MCF 10A (cell line): ENCODE data around the gene CHIT1. TPM values are rescaled to one million over a fixed set of nuclear protein-coding genes. Genes with fewer than 3 reads are reported as not detected.

Source experiments
- BruUV-seq: library from RNA; stranded (reverse); fragments of 400-500 nt; replicated peaks from 2 replicates; lab custom pipeline; 2021; lab: Mats Ljungman, UMichigan
- CTCF ChIA-PET: fragments of 300-600 bp; sonication (Branson Sonifier 250); formaldehyde crosslinking; extraction: SDS; loops from one replicate; lab custom pipeline; 2021; ENCODE audit warnings: antibody characterized with exemption, inconsistent platforms; lab: Yijun Ruan, JAX
- POLR2A ChIA-PET: fragments of 300-600, 350-650 bp; sonication (Branson Sonifier 250); formaldehyde crosslinking; extraction: SDS; loops from one replicate; lab custom pipeline; 2020; ENCODE audit warnings: antibody characterized with exemption, inconsistent platforms; lab: Yijun Ruan, JAX
- DNase-seq: peaks from one replicate; pipeline ENCODE4 v3.0.0-alpha.2; 2018; ENCODE audit not compliant: unreplicated experiment
- H3K27ac Mint-ChIP-seq: one replicate; pipeline ENCODE4 v1.8.0; 2022; ENCODE audit warnings: mild to moderate bottlenecking, low read depth, mixed read lengths; ENCODE audit not compliant: unreplicated experiment
- H3K27me3 Mint-ChIP-seq: one replicate; pipeline ENCODE4 v1.8.0; 2022; ENCODE audit warnings: mixed read lengths; ENCODE audit not compliant: insufficient read depth, unreplicated experiment
- H3K36me3 Mint-ChIP-seq: one replicate; pipeline ENCODE4 v1.8.0; 2022; ENCODE audit warnings: mild to moderate bottlenecking, moderate library complexity, mixed read lengths; ENCODE audit not compliant: insufficient read depth, unreplicated experiment
- H3K4me1 Mint-ChIP-seq: one replicate; pipeline ENCODE4 v1.8.0; 2022; ENCODE audit warnings: mixed read lengths; ENCODE audit not compliant: insufficient read depth, unreplicated experiment
- H3K4me3 Mint-ChIP-seq: one replicate; pipeline ENCODE4 v1.8.0; 2022; ENCODE audit warnings: mild to moderate bottlenecking, moderate library complexity, mixed read lengths; ENCODE audit not compliant: unreplicated experiment
- H3K9me3 Mint-ChIP-seq: one replicate; pipeline ENCODE4 v1.8.0; 2022; ENCODE audit warnings: mixed read lengths; ENCODE audit not compliant: unreplicated experiment
- intact Hi-C: fragments of 100-400 bp; cut with micrococcal nuclease; formaldehyde crosslinking; loops from 2 replicates; pipeline ENCODE4 v1.14.1; 2022
- total RNA-seq: library from RNA; stranded (reverse); gene quantifications from 2 replicates; pipeline ENCODE4 v1.2.3, GENCODE V29; 2022
- TF ChIP-seq, protein P1 (sequence below): fragments of 200-600 bp; IDR thresholded peaks from one replicate; pipeline ENCODE4 v1.8.0; 2022; ENCODE audit warnings: antibody characterized with exemption, mild to moderate bottlenecking; ENCODE audit not compliant: unreplicated experiment

CHIT1 gene
- total RNA-seq, 1 experiment from 2014 or later: not detected

- Mint-ChIP-seq H3K27ac (no peak overlapping the region), H3K27me3 (peaks cover 39% of the 10 kb centered on the region), H3K9me3 (no peaks in the 10 kb centered on the region), H3K4me1 (no peaks in the 10 kb centered on the region), H3K4me3 (no peak overlapping the region), H3K36me3 (no peaks in the 10 kb centered on the region)
- intact Hi-C loops: no loop called here
- BruUV-seq: no TSS peak
- TF ChIP-seq, protein P1, sequence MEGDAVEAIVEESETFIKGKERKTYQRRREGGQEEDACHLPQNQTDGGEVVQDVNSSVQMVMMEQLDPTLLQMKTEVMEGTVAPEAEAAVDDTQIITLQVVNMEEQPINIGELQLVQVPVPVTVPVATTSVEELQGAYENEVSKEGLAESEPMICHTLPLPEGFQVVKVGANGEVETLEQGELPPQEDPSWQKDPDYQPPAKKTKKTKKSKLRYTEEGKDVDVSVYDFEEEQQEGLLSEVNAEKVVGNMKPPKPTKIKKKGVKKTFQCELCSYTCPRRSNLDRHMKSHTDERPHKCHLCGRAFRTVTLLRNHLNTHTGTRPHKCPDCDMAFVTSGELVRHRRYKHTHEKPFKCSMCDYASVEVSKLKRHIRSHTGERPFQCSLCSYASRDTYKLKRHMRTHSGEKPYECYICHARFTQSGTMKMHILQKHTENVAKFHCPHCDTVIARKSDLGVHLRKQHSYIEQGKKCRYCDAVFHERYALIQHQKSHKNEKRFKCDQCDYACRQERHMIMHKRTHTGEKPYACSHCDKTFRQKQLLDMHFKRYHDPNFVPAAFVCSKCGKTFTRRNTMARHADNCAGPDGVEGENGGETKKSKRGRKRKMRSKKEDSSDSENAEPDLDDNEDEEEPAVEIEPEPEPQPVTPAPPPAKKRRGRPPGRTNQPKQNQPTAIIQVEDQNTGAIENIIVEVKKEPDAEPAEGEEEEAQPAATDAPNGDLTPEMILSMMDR: no peak
- POLR2A ChIA-PET: interaction anchor here (0.6 to 1.4 kb wide), 2 partner anchors 18 to 507 kb away, joined by 3 read pairs; no protein-coding TSS in a partner anchor
- CTCF ChIA-PET: interaction anchor here (0.7 to 18.5 kb wide), 26 partner anchors 9 to 228 kb away, joined by 3 to 702 read pairs (median 6); partner anchors contain the start of genes ADORA1, MYBPH and PPFIA4
- no peak for DNase-seq
Observed at GRCh38 chr1:203217668-203218067, 11.8 kb downstream of the CHIT1 start.

DNA sequence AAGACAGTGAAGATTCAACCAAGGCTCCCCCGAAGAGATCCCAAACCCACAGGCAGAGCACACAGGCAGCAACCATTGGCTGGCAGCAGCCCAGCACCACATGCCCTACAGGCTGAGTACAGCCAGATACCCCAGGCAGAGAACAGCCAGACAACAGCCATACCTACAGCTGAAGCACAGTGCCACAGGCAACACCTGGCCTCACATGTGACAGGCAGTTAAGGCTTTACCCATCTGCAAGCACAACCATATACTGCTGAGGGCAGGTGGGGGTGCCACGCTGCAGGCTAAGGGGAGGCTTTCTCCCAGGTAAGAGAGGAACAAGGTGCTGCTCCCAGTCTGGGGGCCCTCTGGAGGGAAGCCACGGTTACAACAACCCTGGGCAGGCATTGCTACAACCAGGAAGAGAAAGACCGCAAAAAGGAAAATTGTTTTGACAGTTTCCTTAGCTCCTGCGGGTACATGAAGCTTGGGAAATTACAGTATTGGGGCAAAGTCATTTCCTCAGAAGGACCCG lies 12.3 kb downstream of the CHIT1 start:
- no peak overlapping the region for H3K4me3 Mint-ChIP-seq
- no peaks in the 10 kb centered on the region for H3K9me3 Mint-ChIP-seq
- no peak for DNase-seq
- peaks cover 34% of the 10 kb centered on the region for H3K27me3 Mint-ChIP-seq
- no TSS peak for BruUV-seq
- H3K4me1 Mint-ChIP-seq: no peaks in the 10 kb centered on the region
- no peaks in the 10 kb centered on the region for H3K36me3 Mint-ChIP-seq
- intact Hi-C loops: no loop called here
- TF ChIP-seq, protein P1: peak; percentile 15
- H3K27ac Mint-ChIP-seq: no peak overlapping the region
- POLR2A ChIA-PET: interaction anchor here (0.6 to 2.3 kb wide), 6 partner anchors 18 to 507 kb away, joined by 3 to 23 read pairs (median 6); no protein-coding TSS in a partner anchor
- CTCF ChIA-PET: interaction anchor here (0.5 to 18.5 kb wide), 42 partner anchors 9 to 263 kb away, joined by 3 to 702 read pairs (median 5); partner anchors contain the start of genes ADORA1, MYBPH, PPFIA4 and TMEM183A

DNA sequence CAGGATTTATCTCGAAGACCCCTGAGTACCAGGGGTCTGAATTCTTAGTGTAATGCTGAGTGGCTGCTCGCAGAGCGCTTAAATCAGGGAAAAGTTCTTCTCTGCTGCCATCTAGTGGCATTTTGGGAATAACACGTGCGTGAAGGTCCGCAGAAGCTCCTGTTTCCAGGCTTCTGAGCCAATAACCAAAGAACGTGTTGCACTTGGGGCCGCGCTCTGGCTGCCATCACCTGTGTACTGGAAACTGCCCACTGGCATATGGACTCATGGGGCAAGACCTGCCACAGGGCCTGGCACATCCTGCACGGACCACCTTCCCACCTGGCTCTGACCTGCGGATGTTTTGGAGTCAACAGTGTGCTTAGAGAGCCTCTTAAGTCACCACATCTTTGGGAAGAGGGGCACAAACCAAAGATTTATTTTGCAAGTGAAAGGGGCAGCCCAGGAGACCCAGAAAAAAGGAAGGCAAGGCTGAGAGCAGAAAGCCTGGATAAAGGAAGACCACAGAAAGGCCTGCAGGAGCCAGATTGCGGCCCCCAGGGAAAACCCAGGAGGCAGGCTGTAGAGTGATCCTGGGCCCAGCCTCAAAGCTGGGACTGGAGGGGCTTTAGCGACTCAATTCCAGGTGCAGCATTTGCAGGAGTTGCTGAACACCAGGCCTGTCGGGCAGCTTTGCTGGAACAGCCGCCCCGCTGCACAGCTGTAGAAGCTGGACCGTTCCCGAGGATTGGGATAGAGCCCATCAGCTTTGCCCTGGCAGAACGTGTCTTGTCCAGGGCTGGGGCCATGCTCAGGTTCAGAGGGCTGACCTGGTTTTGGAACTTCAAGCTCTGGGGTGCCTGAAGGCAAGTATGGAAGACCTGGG lies 13.0 kb downstream of the CHIT1 start:
- Mint-ChIP-seq H3K4me3 (no peak overlapping the region), H3K9me3 (no peaks in the 10 kb centered on the region), H3K27ac (no peak overlapping the region), H3K36me3 (no peaks in the 10 kb centered on the region), H3K27me3 (peaks cover 33% of the 10 kb centered on the region), H3K4me1 (no peaks in the 10 kb centered on the region)
- peak; percentile 89 for DNase-seq
- TF ChIP-seq, protein P1: peak; percentile 93
- BruUV-seq: no TSS peak
- ChIA-PET POLR2A (interaction anchor here (0.6 to 2.3 kb wide), 15 partner anchors 8 to 1889 kb away, joined by 3 to 23 read pairs (median 4); no protein-coding TSS in a partner anchor), CTCF (interaction anchor here (0.5 to 18.5 kb wide), 60 partner anchors 8 to 990 kb away, joined by 3 to 702 read pairs (median 5); partner anchors contain the start of genes ADORA1, CHI3L1, MYBPH and PPFIA4)
- intact Hi-C loops: loop anchor here (1.0 kb wide), 4 partner anchors 44 to 177 kb away; no protein-coding TSS in a partner anchor

GRCh38 chr1:203215573-203215972 lies 13.9 kb downstream of the CHIT1 start:
- no peak overlapping the region for H3K27ac Mint-ChIP-seq
- no peaks in the 10 kb centered on the region for H3K4me1 Mint-ChIP-seq
- DNase-seq: no peak
- H3K36me3 Mint-ChIP-seq: no peaks in the 10 kb centered on the region
- no peaks in the 10 kb centered on the region for H3K9me3 Mint-ChIP-seq
- POLR2A ChIA-PET: interaction anchor here (0.5 to 2.3 kb wide), 13 partner anchors 9 to 1890 kb away, joined by 3 to 23 read pairs (median 4); no protein-coding TSS in a partner anchor
- CTCF ChIA-PET: interaction anchor here (0.5 to 18.5 kb wide), 52 partner anchors 7 to 991 kb away, joined by 3 to 702 read pairs (median 5); partner anchors contain the start of genes ADORA1, CHI3L1, CHIT1 and MYBPH
- BruUV-seq: no TSS peak
- intact Hi-C loops: no loop called here
- H3K27me3 Mint-ChIP-seq: peaks cover 33% of the 10 kb centered on the region
- TF ChIP-seq, protein P1: no peak
- H3K4me3 Mint-ChIP-seq: no peak overlapping the region
